ENCODE data around the gene CDK5. TPM values are rescaled to one million over a fixed set of nuclear protein-coding genes. Genes with fewer than 3 reads are reported as not detected.
A peak's percentile ranks its signal among the peaks of the same experiment; 100 is the strongest.
"Not testable (repeated sequence)": the region's sequence is repeated elsewhere in the genome, so short reads cannot be mapped to it uniquely, and the experiment has no call there.

The CDK5 gene
- total and polyA plus RNA-seq, 2 donors (not counting 1 experiment from before 2014, with no cell fraction given) = 15.1 to 27.7 TPM

DNA sequence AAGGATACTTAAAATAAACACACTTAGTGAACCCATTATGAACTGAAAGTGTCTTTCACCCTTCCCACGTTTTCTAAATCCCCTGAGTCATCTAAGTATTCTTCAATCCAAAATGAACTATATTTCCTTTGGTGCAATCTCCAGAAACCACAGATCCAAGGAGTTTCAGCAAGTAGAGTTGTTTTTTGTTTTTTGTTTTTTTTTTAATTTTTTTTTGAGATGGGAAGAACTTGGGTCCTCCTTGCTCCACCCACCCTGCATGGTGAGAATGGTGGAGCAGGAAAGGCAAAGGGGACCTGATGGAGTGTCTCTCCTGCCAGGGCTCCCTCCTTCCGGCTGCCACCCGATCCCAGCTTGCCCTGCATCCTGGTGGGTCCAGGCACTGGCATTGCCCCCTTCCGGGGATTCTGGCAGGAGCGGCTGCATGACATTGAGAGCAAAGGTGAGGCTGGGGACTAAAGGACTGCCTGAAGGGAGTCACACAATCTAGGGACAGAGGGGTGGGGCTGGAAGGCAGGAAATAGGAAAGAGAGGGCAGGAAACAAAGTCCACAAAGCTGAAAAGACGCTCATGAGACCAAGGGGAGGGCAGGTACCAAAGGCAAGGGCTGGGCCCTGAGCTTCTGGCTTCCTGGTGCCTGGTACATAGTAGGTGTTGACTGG lies 45.5 kb downstream of the CDK5 start:
- Histone ChIP-seq H4K20me1 (ENCODE audit: control insufficient read depth, extremely low read depth, insufficient read depth, low read length) (no peaks in the 10 kb centered on the region), H3K27me3 (ENCODE audit: control insufficient read depth, insufficient read depth, low read length) (peaks cover 8% of the 10 kb centered on the region), H3K36me3 (ENCODE audit: control insufficient read depth, insufficient read depth, low read length) (no peaks in the 10 kb centered on the region), H3K4me2 (ENCODE audit: extremely low read depth, insufficient read depth, low read length) (no peak overlapping the region), H3K27ac (ENCODE audit: insufficient read depth, low read length) (no peak overlapping the region), H3K9me3 (ENCODE audit: control insufficient read depth, insufficient read depth, low read depth, low read length) (no peaks in the 10 kb centered on the region), H2AFZ (ENCODE audit: low read length) (no peak overlapping the region), H3K79me2 (ENCODE audit: control insufficient read depth, insufficient read depth, low read length) (no peaks in the 10 kb centered on the region), H3K9ac (ENCODE audit: insufficient read depth, low read length) (no peak overlapping the region), H3K4me1 (ENCODE audit: control insufficient read depth, extremely low read depth, insufficient read depth, low read length) (no peaks in the 10 kb centered on the region), H3K4me3 (replicated peaks in 1 of 4; ENCODE audit: control extremely low read depth in 1 of 4, insufficient read depth in 1 of 4, low read depth in 3 of 4, low read length in 4 of 4) (no peak overlapping the region)
- TF ChIP-seq, protein P1, sequence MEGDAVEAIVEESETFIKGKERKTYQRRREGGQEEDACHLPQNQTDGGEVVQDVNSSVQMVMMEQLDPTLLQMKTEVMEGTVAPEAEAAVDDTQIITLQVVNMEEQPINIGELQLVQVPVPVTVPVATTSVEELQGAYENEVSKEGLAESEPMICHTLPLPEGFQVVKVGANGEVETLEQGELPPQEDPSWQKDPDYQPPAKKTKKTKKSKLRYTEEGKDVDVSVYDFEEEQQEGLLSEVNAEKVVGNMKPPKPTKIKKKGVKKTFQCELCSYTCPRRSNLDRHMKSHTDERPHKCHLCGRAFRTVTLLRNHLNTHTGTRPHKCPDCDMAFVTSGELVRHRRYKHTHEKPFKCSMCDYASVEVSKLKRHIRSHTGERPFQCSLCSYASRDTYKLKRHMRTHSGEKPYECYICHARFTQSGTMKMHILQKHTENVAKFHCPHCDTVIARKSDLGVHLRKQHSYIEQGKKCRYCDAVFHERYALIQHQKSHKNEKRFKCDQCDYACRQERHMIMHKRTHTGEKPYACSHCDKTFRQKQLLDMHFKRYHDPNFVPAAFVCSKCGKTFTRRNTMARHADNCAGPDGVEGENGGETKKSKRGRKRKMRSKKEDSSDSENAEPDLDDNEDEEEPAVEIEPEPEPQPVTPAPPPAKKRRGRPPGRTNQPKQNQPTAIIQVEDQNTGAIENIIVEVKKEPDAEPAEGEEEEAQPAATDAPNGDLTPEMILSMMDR (conservative IDR thresholded peaks at IDR 0.05 in 1 of 2, IDR thresholded peaks at IDR 0.05 in 1 of 2; ENCODE audit: low read depth in 1 of 2, low read length in 2 of 2) = no peak
- no peak for TF ChIP-seq EZH2 (IDR thresholded peaks at IDR 0.05; ENCODE audit: low read length, missing control alignments)
- peak; percentile 15 to 39 for DNase-seq (ENCODE audit: low read depth in 2 of 2)

DNA sequence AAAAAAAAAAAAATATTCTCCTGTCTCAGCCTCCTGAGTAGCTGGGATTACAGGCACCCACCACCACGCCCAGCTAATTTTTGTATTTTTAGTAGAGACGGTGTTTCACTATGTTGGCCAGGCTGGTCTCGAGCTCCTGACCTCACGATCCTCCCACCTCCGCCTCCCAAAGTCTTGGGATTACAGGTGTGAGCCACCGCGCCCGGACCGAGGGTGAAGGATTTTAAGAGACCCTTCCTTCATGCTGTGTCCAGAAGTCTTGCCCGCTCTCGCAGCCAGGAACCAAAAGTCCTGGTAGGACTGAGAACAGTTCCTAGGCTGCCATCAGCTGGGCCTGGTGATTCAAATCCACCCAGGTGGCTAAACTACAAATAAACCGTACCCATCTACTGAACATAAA lies 46.1 kb downstream of the CDK5 start:
- not testable (repeated sequence) for H3K9me3 ChIP-seq (ENCODE audit: control insufficient read depth, insufficient read depth, low read depth, low read length); H3K9ac ChIP-seq (ENCODE audit: insufficient read depth, low read length); H3K27me3 ChIP-seq (ENCODE audit: control insufficient read depth, insufficient read depth, low read length); H3K27ac ChIP-seq (ENCODE audit: insufficient read depth, low read length); H3K4me3 ChIP-seq (replicated peaks in 1 of 4; ENCODE audit: control extremely low read depth in 1 of 4, insufficient read depth in 1 of 4, low read depth in 3 of 4, low read length in 4 of 4); H3K4me1 ChIP-seq (ENCODE audit: control insufficient read depth, extremely low read depth, insufficient read depth, low read length); DNase-seq (ENCODE audit: low read depth in 2 of 2); H3K36me3 ChIP-seq (ENCODE audit: control insufficient read depth, insufficient read depth, low read length); H2AFZ ChIP-seq (ENCODE audit: low read length); H4K20me1 ChIP-seq (ENCODE audit: control insufficient read depth, extremely low read depth, insufficient read depth, low read length); H3K4me2 ChIP-seq (ENCODE audit: extremely low read depth, insufficient read depth, low read length); H3K79me2 ChIP-seq (ENCODE audit: control insufficient read depth, insufficient read depth, low read length)

DNA sequence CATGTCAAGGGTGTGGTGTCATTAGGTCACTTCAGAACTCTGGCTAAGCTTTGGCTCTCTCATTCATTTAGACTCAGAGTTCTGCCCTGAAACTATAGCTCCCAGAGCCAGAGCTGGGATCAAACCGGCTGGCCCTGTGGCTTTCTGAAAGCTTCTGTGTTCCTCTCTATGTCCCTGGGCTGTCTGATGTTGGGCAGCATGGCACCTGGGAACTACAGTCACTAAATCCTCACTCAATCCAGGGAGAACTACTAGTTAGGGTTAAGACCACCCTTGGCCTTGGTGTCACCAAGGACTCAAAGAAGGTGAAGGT lies 46.6 kb downstream of the CDK5 start:
- no peak overlapping the region for H3K9ac ChIP-seq (ENCODE audit: insufficient read depth, low read length)
- no peak overlapping the region for H3K27ac ChIP-seq (ENCODE audit: insufficient read depth, low read length)
- no peaks in the 10 kb centered on the region for H3K79me2 ChIP-seq (ENCODE audit: control insufficient read depth, insufficient read depth, low read length)
- no peaks in the 10 kb centered on the region for H3K4me1 ChIP-seq (ENCODE audit: control insufficient read depth, extremely low read depth, insufficient read depth, low read length)
- H3K27me3 ChIP-seq (ENCODE audit: control insufficient read depth, insufficient read depth, low read length) = peaks cover 8% of the 10 kb centered on the region
- no peaks in the 10 kb centered on the region for H3K9me3 ChIP-seq (ENCODE audit: control insufficient read depth, insufficient read depth, low read depth, low read length)
- H4K20me1 ChIP-seq (ENCODE audit: control insufficient read depth, extremely low read depth, insufficient read depth, low read length) = no peaks in the 10 kb centered on the region
- H2AFZ ChIP-seq (ENCODE audit: low read length) = no peak overlapping the region
- H3K36me3 ChIP-seq (ENCODE audit: control insufficient read depth, insufficient read depth, low read length) = no peaks in the 10 kb centered on the region
- TF ChIP-seq, protein P1 (conservative IDR thresholded peaks at IDR 0.05 in 1 of 2, IDR thresholded peaks at IDR 0.05 in 1 of 2; ENCODE audit: low read depth in 1 of 2, low read length in 2 of 2) = no peak
- TF ChIP-seq EZH2 (IDR thresholded peaks at IDR 0.05; ENCODE audit: low read length, missing control alignments) = no peak
- H3K4me3 ChIP-seq (replicated peaks in 1 of 4; ENCODE audit: control extremely low read depth in 1 of 4, insufficient read depth in 1 of 4, low read depth in 3 of 4, low read length in 4 of 4) = no peak overlapping the region
- no peak overlapping the region for H3K4me2 ChIP-seq (ENCODE audit: extremely low read depth, insufficient read depth, low read length)
- DNase-seq (ENCODE audit: low read depth in 2 of 2) = no peak

Data from fibroblast of lung (primary cell).